HL-60 (cell line): ENCODE results near the gene LGR6.

Source experiments
- DNase-seq, 2 experiments: peaks; one replicate each; pipeline ENCODE4 v3.0.0-alpha.2; 2010 to 2020; ENCODE audit warnings: low read depth in 1 of 2, low spot score in 1 of 2
- H3K27ac ChIP-seq: fragments of 250-450 bp; sonication (Bioruptor Pico); replicated peaks from 2 replicates; pipeline ENCODE4 v1.5.1; 2020; ENCODE audit warnings: mild to moderate bottlenecking, moderate library complexity
- H3K27me3 ChIP-seq: fragments of 250-450 bp; sonication (Bioruptor Pico); 2 replicates; pipeline ENCODE4 v1.5.1; 2021; ENCODE audit warnings: mild to moderate bottlenecking, moderate library complexity; ENCODE audit not compliant: insufficient read depth, poor library complexity, severe bottlenecking
- H3K4me3 ChIP-seq: replicated peaks from 2 replicates; pipeline ENCODE4 v1.5.1; 2011; ENCODE audit warnings: mild to moderate bottlenecking, control low read depth, low read length; ENCODE audit not compliant: insufficient read depth
- CTCF ChIP-seq: IDR thresholded peaks from one replicate; pipeline ENCODE4 v1.5.1; 2011; ENCODE audit warnings: low read length, control low read depth, inconsistent platforms; ENCODE audit not compliant: insufficient read depth
- GABPA ChIP-seq: IDR thresholded peaks from 2 replicates; pipeline ENCODE4 v1.6.1; 2012; ENCODE audit warnings: low read depth
- POLR2AphosphoS5 ChIP-seq: IDR thresholded peaks from 2 replicates; pipeline ENCODE4 v1.6.1; 2012; ENCODE audit warnings: low read depth
- REST ChIP-seq: IDR thresholded peaks from 2 replicates; pipeline ENCODE4 v1.6.1; 2012; ENCODE audit warnings: low read depth; ENCODE audit not compliant: insufficient replicate concordance
- SPI1 ChIP-seq: IDR thresholded peaks from 2 replicates; pipeline ENCODE4 v1.6.1; 2012; ENCODE audit warnings: low read depth, mild to moderate bottlenecking, borderline replicate concordance

The LGR6 gene

GRCh38 chr1:202194328-202194648 is 689 bp downstream of the LGR6 start:
- DNase-seq, result no peak
- no peak for TF ChIP-seq SPI1
- no peak for TF ChIP-seq CTCF
- TF ChIP-seq POLR2AphosphoS5, result no peak
- no peak for TF ChIP-seq REST
- TF ChIP-seq GABPA, result no peak
- Histone ChIP-seq H3K27ac (no peak overlapping the region), H3K4me3 (no peak overlapping the region), H3K27me3 (peaks cover 23% of the 10 kb centered on the region)

- no peak for DNase-seq
- H3K27me3 ChIP-seq, result peaks cover 31% of the 10 kb centered on the region
- no peak overlapping the region for H3K27ac ChIP-seq
- no peak overlapping the region for H3K4me3 ChIP-seq
- TF ChIP-seq POLR2AphosphoS5 (no peak), SPI1 (no peak), GABPA (no peak), CTCF (no peak), REST (no peak)
Measured at GRCh38 chr1:202197653-202198365, 4.2 kb downstream of the LGR6 start.

- H3K4me3 ChIP-seq, result no peak overlapping the region
- peaks cover 26% of the 10 kb centered on the region for H3K27me3 ChIP-seq
- no peak for DNase-seq
- no peak for TF ChIP-seq CTCF
- no peak for TF ChIP-seq REST
- no peak for TF ChIP-seq SPI1
- no peak for TF ChIP-seq POLR2AphosphoS5
- TF ChIP-seq GABPA, result no peak
- H3K27ac ChIP-seq, result no peak overlapping the region
Measured at GRCh38 chr1:202198366-202198724, 4.7 kb downstream of the LGR6 start.
